ENCODE results near the gene SCN11A. TPM values are rescaled to one million over a fixed set of nuclear protein-coding genes. Genes with fewer than 3 reads are reported as not detected.

The SCN11A gene
- total RNA-seq, 1 donor from 2014 or later: 0.63 TPM

DNA sequence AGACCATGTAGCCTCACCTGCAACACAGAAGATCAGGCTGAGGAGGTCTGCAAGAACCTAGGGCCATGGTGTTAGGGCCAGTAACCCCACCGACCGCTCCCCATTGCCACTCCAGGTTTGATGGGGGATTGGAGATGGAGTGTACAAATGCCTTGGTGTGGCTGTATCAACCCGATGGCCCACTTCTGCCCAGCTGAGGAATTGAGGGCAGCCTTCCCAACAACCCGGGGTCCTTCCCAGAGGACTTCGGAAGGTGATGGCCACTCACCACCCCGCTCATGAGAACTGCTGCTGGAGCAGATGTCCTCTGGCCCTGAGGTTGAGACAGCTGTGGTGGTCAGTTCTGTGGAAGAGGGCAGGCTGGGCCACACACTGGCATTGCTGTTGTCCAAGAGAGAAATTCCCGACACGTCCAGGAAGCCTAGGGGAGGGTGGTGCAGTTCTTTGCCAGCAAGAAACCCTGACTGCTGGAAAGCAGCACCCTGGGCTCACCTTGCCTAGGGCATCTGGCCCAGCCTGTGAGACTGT lies 46.8 kb upstream of the SCN11A start:
- Mint-ChIP-seq H3K9me3 (no peaks in the 10 kb centered on the region), H3K4me3 (no peak overlapping the region), H3K4me1 (peaks cover 16% of the 10 kb centered on the region), H3K36me3 (ENCODE audit: low read depth) (peaks cover 9% of the 10 kb centered on the region), H3K27ac (ENCODE audit: unreplicated experiment) (no peak overlapping the region), H3K27me3 (ENCODE audit: low read depth) (no peaks in the 10 kb centered on the region)
- TF ChIP-seq, protein P1, sequence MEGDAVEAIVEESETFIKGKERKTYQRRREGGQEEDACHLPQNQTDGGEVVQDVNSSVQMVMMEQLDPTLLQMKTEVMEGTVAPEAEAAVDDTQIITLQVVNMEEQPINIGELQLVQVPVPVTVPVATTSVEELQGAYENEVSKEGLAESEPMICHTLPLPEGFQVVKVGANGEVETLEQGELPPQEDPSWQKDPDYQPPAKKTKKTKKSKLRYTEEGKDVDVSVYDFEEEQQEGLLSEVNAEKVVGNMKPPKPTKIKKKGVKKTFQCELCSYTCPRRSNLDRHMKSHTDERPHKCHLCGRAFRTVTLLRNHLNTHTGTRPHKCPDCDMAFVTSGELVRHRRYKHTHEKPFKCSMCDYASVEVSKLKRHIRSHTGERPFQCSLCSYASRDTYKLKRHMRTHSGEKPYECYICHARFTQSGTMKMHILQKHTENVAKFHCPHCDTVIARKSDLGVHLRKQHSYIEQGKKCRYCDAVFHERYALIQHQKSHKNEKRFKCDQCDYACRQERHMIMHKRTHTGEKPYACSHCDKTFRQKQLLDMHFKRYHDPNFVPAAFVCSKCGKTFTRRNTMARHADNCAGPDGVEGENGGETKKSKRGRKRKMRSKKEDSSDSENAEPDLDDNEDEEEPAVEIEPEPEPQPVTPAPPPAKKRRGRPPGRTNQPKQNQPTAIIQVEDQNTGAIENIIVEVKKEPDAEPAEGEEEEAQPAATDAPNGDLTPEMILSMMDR (conservative IDR thresholded peaks at IDR 0.05): no peak
- DNase-seq (ENCODE audit: low read depth, low spot score): no peak

DNA sequence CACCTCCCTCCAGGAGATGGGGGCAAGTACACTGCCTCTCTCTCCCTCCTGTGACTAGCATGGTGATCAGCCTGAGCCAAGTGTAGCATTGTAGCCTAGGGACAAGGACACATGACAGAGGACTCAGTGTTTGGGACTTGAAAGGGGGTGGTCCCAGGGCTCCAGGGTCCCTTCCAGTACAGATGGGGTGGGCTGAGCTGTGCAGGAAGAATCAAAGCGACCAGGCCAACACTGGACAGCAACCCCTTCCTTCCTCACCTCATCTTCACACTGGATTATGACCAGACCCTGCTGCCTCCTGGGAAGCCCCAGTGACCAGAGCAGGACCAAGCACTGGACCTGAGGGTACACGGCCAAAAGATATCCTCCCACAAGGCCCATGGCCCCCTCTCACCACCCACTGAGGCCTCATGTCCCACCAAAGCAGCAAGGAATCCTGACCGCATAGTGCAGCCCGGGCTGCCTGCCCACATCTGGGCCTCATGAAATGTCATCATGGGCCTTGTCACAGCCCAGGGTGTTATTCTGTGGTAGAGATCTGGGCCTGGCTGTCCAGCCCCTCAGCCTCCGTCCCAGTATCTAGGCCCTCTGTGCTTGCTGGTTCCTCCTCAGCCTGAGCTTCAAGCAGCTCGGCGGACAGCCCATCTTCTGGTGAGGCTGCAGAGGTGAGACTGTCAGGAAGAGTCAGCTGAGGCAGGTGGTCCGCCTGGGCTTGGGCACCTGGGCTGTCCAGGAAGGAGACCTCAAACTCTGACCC lies 46.1 kb upstream of the SCN11A start:
- H3K4me1 Mint-ChIP-seq: peaks cover 14% of the 10 kb centered on the region
- H3K9me3 Mint-ChIP-seq: no peaks in the 10 kb centered on the region
- H3K36me3 Mint-ChIP-seq (ENCODE audit: low read depth): peaks cover 9% of the 10 kb centered on the region
- peak overlapping the region; percentile 27 for H3K27ac Mint-ChIP-seq (ENCODE audit: unreplicated experiment)
- TF ChIP-seq, protein P1 (conservative IDR thresholded peaks at IDR 0.05): no peak
- no peaks in the 10 kb centered on the region for H3K27me3 Mint-ChIP-seq (ENCODE audit: low read depth)
- DNase-seq (ENCODE audit: low read depth, low spot score): no peak
- no peak overlapping the region for H3K4me3 Mint-ChIP-seq

DNA sequence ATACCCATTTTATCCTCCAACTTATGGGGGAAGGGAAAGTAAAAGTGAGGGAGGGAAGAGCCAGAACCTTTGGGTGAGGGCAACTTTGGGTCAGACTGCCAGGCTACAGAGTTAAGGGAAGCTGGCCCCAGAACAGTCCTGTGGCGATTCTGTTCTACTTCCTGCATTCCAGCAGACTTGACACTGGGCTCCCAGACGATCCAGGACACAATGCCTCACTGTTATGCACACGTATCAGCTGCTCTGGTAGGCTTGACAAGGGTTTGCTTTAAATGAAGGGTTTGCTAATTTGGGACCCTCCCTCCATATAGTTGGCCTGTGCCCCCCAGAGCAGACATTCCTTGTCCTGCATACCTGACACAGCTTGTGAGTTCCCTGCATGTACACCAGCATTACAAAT lies 45.0 kb upstream of the SCN11A start:
- TF ChIP-seq, protein P1 (conservative IDR thresholded peaks at IDR 0.05): no peak
- no peaks in the 10 kb centered on the region for H3K27me3 Mint-ChIP-seq (ENCODE audit: low read depth)
- no peak for DNase-seq (ENCODE audit: low read depth, low spot score)
- no peaks in the 10 kb centered on the region for H3K9me3 Mint-ChIP-seq
- H3K4me3 Mint-ChIP-seq: no peak overlapping the region
- peaks cover 14% of the 10 kb centered on the region for H3K4me1 Mint-ChIP-seq
- peak overlapping the region; percentile 83 for H3K27ac Mint-ChIP-seq (ENCODE audit: unreplicated experiment)
- H3K36me3 Mint-ChIP-seq (ENCODE audit: low read depth): peaks cover 13% of the 10 kb centered on the region

DNA sequence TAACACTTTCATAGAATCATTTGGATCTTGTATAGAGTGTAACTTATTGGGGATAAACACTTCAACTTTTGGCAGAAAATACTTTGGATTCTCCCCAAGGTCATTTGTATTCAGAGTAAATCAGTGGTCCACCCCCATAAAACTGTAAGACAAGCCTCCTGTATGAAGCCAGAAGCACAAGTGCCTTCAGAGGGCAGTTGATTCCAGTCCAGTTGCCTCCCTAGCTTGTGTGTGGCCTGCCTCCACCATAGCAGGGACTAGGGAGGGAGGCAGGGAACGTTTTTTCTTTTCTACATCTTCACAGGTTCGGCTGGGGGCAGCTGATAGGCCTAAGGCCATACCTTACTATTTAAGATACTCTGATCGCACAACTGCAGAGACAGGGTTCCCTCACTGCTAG lies 44.0 kb upstream of the SCN11A start:
- H3K4me3 Mint-ChIP-seq: no peak overlapping the region
- no peaks in the 10 kb centered on the region for H3K27me3 Mint-ChIP-seq (ENCODE audit: low read depth)
- H3K27ac Mint-ChIP-seq (ENCODE audit: unreplicated experiment): no peak overlapping the region
- H3K9me3 Mint-ChIP-seq: no peaks in the 10 kb centered on the region
- H3K36me3 Mint-ChIP-seq (ENCODE audit: low read depth): peaks cover 13% of the 10 kb centered on the region
- H3K4me1 Mint-ChIP-seq: peaks cover 14% of the 10 kb centered on the region
- DNase-seq (ENCODE audit: low read depth, low spot score): no peak
- TF ChIP-seq, protein P1 (conservative IDR thresholded peaks at IDR 0.05): no peak

DNA sequence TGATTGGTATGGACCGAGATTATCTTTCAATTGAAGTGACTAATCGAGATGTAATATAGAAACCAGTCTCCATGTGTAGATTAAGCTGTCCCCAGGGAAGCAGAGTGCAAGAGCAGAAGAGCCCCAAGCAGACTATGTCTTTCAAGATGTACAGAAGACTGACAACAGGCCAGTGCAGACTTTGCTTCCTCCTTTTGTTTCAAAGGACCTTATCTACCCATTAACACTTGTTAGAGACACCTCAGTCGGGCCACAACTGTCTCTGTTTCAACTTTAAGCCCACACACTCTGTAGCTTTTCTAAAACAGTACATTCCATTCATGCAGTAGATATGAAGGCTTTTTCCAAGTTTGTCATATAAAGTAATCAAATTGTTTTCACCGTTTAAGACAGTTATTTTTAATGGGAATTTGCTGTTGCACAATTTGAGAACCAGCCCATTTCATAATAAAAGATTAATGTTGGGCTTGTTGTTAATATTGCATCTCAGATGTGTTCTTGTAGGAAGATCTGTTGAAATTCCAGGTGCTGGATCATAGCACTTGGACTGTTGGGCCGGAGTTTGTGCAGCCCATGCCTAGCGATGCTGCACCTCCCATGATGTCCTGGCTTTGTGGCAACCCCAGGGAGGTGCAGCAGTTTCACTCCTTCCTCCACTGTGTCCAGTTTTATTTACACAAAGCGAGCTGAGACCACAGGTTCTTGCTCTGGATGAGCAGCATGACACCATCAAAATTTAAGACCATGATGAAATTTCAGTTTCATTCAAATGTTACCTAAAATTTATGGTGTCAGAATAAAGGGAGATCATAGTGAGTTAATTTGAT lies 43.3 kb upstream of the SCN11A start:
- no peaks in the 10 kb centered on the region for H3K27me3 Mint-ChIP-seq (ENCODE audit: low read depth)
- H3K9me3 Mint-ChIP-seq: no peaks in the 10 kb centered on the region
- peaks cover 14% of the 10 kb centered on the region for H3K4me1 Mint-ChIP-seq
- H3K36me3 Mint-ChIP-seq (ENCODE audit: low read depth): peaks cover 13% of the 10 kb centered on the region
- TF ChIP-seq, protein P1 (conservative IDR thresholded peaks at IDR 0.05): no peak
- H3K27ac Mint-ChIP-seq (ENCODE audit: unreplicated experiment): no peak overlapping the region
- DNase-seq (ENCODE audit: low read depth, low spot score): no peak
- no peak overlapping the region for H3K4me3 Mint-ChIP-seq

Data from neural crest cell (in vitro differentiated cells).